Activated CD8-positive, alpha-beta memory T cell treated with anti-CD3 and anti-CD28 coated beads, Interleukin-2, amount 50 U/mL, for 24 hours (primary cell): ENCODE measurements around the gene TNNI2.

Experiments used
- DNase-seq: peaks from one replicate; pipeline ENCODE4 v3.0.0-alpha.2; 2020; ENCODE audit errors: extremely low read depth

Gene TNNI2

GRCh38 chr11:1821562-1821961, 17.2 kb upstream of the TNNI2 start:
- no peak for DNase-seq

GRCh38 chr11:1822648-1823375, 16.0 kb upstream of the TNNI2 start:
- DNase-seq: no peak

DNA sequence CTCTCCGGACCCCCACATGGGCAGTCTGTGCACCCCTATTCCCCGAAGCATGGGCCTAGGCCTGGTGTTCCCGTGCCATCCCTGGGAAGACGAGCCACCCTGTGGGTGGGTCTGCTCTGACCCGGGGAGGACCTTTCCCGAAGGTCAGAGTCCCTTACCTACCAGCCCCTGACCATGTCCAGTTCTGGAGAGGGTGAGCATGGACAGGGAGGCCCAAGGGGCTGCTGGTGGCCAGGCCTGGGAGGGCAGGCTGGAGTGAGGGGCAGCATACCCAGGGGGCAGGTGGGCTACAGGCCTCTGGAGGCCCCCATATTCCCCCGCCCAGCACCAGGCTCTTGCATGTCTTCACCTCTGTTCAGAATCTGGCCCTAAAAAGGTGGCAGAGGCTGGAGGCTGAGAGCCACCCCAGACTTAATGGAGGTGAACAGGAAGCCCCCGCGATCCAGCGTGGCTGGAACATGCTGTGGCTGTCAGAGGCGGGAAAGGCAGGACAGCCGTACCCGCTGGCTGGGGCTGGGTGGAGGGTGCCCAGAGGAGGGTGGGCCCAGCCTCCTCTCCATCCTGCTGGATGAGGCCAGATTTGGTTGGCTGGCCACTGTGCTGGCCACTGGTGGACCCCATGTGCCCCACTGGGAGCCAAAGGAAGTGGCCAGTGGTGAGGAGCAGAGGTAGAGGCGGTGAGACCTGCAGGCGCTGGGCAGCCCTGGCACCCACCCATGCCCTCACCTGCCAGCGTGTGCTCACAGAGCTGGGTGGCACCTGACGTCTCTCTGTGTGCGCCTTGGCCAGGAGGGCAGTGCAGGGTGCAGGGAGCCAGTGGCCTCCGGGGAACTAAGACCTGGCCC, 15.2 kb upstream of the TNNI2 start:
- DNase-seq: no peak

GRCh38 chr11:1824221-1825038, 14.4 kb upstream of the TNNI2 start:
- DNase-seq: no peak

DNA sequence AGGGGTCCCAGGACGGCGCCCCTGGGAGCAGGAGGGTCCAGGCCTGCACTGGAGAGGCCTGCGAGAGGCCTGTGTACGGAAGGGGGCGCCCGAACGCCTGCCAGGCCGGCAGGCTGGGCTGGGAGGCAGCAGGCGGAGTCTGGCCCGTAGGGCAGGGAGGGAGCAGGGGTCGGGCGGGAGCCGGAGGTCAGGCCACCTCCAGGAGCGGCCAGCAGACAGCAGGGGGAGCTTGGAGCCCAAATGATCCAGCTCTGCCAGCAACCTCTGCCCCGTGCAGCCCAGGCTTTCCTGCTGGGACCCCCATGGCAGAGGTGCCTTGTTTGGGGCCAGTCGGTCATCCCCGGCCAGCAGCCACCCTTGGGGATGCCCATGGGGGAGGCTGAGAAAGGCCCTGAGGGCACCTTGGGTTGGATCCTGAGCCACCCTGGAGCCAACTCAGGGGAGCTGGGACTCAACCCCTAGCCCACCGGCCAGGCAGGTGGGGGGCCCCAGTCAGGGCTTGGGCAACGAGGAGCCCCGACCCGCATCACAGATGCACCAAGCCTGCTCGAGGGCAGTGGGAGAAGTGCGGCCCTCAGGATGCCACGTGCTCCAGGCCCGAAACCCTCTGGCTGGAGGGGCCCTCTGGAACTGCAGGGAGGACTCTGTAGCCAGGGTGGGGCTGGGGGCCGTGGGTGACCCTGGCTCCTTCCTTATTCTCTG, 13.6 kb upstream of the TNNI2 start:
- no peak for DNase-seq

DNA sequence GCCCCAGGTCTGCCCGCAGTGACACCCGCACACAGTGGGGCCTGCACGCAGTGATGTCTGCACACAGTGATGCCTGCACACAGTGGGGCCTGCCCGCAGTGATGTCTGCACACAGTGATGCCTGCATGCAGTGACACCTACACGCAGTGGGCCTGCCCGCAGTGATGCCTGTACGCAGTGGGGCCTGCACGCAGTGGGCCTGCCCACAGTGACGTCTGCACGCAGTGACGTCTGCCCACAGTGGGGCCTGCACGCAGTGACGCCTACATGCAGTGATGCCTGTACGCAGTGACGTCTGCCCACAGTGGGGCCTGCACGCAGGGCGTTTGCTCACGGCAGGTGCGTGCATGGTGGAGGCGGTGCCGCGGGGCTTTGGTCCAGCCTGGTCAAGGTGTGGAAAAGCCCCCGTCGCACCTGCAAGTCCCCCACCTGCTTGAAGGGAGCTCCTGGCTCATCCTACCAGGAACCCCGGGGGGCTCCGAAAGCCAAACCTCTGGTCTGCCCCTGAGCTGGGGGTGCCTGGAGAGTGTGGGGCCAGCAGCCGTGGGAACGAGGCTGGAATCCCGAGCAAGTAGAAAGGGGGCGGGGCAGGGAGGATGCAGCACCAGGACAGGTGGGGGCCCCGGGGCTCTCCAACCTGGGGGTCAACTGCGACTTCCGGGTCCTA, 12.9 kb upstream of the TNNI2 start:
- no peak for DNase-seq

GRCh38 chr11:1826552-1827094, 12.2 kb upstream of the TNNI2 start:
- DNase-seq: no peak

DNA sequence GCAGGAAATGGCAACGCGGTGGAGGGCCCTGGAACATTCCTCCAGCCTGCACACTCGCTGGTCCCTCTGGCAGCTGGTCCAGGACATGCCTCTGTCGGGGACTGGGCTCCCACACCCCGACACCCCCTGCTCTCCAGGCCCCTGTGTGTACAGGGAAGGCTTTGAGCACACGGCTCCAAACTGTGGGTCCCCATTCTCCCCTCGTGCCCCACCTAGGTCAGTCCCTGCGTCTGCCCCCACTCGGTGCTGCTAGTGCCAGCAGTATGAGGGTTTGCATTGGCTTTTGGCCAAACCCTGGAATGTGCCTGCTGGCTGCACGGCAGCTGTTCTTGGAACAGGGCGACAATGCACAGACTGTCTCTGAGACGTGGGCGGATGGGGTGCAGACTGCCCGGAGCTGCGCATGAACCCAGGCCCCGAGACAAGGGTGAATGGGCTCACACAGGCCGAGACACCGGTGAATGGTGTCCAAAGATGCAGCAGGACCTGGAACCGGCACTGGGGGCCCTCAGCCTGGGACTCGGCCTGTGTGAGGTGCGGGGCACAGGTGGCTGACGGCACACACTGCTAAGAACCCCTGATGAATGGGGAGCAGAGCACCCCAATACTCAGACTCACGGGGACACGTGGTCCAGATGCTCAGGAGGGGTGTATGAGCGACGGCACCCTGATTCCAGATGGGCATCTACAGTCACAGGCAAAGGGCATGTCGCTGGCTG, 11.5 kb upstream of the TNNI2 start:
- no peak for DNase-seq

DNA sequence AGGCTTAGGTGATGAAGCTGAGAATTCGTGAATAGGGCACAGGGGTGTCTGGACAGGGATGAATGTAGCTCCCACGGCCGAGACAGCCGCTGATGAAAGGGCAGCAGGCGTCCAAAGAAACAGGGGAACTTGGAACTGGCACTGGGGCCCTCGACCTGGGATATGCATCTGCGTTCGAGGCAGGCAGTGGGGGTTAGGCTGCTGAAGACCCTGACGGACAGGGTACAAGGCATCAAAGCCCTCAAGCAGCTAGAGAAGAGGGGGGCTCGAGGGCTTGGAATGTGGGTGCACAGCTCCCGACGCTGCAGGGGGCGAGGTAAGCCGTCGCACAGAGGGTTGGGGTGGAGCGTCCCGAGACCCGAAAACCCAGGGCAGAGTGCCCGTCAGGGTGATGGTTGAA, 10.8 kb upstream of the TNNI2 start:
- DNase-seq: no peak

GRCh38 chr11:1828542-1828941, 10.2 kb upstream of the TNNI2 start:
- no peak for DNase-seq

DNA sequence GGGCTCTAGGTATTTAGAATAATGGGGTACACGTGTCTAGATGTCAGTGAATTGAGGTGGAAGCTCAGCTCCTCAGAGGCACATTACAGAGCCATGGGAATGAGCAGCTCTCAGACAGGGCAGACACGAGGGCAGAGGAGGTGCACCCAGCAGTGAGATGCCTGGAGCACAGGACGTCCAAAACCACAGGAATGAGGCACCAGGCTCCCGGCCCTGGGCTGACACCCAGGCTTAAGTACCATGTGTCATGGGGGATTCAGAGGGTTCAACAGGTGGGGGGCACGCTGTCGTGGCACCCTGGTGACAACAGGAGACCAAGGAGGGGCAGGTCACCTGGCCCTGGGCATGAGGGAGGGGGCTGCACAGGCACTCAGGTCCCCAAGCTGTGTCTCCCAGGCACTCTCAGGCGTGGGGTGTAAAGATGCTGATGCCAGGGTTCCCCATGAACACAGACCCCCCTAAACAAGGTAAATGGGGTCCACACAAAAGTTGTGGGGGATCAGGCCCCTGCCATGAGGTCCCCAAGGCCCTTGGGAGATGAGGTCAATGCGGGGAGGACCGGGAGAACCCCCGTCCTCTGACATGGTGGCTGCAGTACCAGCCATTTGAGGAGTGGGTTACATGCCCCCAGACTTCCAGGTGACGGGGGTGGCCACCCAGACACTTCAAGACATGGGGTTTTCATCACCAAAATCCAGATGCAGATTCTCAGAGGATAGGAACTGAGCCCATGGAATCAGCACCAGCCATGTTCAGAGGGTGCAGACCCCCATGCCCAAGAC, 9.6 kb upstream of the TNNI2 start:
- no peak for DNase-seq

GRCh38 chr11:1830004-1830321, 8.8 kb upstream of the TNNI2 start:
- DNase-seq: no peak

DNA sequence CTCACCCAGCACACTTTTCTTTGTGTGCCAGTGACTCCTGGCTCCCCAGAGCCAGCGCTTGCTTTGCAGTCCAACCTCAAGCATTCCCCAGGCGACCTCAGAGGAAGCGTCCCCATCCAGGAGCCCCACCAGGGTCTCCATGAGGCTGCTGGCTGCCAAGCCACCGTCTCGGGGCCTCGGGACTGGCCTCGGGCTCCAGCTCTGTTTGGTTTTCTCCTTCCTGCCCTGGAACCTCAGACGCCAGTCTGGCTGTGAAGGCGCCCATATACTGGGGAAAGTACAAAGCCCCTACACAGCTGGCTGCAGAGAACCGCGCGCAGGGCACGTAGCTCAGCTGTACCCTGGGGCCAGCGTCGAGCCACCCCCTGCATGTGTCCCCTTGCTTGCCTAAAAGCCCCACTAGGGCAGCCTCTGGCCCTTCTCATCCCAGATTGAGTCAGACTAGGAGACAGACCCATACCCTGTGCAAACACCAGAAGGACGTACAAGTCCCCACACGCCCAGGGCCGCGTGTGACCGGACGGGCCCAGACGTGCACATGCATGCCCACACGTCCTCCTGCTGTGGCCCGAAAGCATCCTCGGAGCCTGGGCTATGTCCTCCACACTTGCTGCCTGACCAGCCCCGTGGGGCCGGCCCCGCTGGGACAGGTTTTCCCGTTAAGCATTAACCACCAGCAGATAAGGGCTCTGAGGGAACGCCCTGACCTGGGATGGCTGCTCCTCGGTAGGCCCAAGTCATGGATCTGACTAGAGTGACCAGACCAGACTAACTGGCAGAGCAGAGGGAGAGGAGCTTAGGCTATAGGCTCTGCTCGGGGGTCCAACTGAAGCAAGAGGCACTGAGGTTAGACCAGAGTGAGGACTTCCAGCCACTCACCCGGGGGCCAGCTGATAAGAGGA, 8.2 kb upstream of the TNNI2 start:
- DNase-seq: no peak

DNA sequence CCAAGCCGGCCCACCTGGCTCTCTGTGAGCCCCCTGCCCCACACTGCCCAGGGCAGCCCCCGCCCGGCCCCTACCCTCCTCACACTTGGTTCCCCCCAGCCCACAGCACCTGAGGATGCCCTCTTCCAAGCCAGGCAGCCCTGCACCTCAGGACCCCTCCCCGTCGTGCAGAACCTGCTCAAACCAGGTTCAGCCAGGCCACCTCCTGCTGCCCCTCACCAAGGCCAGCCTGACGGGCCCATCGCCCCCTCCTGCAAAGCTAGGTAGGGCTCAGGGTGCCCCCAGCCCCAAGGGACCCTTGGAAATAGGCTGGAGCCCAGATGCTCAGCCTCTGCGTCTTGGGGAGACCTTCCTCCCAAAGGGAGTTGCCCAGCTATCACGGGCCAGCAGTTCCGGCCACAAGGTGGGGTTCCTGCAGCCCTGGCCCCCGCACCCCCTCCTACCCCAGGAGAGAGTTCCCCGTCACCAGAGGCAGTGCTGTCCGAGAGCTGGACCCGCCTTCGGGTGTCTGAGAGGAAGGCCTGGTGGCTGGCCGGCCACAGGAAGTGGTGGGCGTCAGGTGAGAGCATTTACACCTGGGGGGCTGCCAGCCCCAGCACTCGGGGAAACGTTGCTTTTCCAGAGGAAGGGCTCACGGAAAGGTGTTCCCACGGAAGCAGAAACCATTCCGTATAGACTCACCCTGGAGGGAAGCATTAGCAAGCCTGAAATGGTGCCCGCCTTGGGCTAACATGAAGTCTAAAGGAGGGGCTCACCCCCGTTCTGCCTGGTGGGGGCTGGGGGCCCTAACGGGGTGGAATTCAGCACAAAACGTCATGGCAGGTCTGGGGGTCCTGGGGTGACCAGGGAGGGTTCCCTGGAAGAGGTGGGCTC, 7.2 kb upstream of the TNNI2 start:
- no peak for DNase-seq

DNA sequence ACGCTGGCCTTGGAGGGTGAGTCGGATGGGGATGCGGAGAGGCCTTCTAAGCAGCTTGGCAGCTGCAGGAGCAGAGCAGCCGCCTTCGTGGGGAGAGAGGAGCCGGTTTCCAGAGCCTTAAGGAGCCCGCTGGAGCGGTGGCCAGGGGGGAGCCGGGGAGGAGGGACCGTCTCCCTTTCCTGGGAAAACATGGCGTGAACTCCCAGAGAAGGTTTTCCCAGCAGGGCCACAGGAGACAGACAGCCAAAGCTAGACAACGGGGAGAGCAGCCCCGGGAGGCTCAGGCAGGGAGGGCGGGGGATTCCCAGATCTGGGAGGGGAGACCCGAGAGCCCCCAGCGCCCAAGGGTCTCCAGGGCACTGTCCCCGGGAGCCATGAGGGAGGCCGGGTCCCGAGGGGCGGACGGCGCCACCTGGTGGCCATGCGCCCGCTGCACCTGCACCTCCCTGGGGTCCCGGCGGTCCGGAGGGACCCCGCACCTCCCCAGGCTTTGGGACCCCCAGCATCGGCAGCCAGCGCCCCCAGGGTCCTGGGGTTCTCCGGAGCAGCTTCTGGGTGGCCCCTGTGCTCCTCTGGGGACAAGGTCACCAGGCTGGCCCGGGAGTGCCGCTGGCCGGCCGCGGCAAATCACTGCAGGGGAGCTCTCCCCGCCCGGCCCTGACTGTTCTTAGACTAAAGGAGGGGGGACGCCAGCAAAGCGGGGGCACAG, 6.4 kb upstream of the TNNI2 start:
- DNase-seq: peak; percentile 30

- DNase-seq: no peak
Observed at GRCh38 chr11:1832920-1833295, 5.9 kb upstream of the TNNI2 start.

- no peak for DNase-seq
Observed at GRCh38 chr11:1834062-1834610, 4.6 kb upstream of the TNNI2 start.
